HG03103 (cell line): ENCODE results near the gene TCF20.

Experiments
- ATAC-seq: cut with Tn5 transposase; IDR thresholded peaks from one replicate; pipeline ENCODE4 v1.9.1; 2021; ENCODE audit warnings: low read depth; ENCODE audit not compliant: unreplicated experiment

Gene TCF20

DNA sequence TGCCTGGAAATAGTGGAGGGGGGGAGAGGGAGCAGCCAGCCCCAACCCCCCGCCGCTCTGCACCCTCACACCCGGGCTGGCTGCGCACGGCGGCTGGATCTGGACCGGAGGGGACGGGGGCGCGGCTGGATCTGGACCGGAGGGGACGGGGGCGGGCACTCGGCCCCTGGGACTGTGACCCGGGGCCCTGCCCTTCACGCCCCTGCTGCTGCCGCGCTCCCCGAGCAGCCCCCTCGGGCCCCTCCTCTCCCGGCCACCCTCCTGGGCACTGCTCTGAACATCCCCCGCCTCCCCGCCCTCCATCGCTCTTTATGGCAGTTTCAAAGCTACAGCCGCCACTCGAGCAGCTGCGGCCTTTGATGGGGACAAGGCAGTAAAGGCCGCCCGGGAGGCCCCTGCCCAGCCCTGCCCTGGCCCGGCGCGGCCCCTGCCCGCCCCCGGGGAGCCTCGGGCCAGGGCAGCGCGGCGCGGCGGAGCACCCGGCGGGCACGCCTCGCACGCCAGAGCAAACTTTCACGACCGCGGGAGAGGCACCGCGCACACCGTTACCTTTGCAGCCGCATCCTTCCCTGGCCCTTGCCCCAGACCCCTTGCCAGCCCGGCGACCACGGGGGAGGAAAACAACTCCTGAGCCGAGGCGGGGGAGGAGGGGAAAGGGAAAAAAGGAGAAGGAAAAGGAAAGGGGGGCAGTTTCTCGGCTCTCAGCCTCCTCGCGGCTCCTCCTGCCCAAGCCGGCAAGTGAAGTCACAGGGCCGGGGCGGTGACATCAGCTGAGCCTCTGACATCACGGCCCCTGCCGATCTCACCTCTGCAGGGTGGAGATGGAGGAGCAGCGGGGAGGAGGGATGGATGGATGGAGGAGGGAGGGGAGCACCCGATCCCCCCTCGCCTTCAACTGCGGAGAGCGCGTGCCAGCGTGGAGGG lies 13.1 kb upstream of the TCF20 start:
- no peak for ATAC-seq

DNA sequence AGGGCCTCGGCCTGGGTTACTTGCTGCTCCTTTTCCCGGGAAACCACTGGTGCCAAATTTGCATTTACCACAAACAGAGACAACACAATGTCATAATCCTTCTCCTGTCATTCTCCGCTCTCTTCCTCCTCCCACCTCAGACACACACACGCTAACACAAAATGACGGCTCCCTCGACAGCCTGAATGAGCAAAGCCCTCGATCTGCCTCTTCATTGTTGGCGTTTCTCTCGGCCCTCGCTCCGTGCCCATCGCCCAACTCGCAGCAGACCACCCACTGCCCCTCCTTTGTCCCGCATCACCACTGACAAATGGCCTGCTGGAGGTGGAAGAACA lies 12.5 kb upstream of the TCF20 start:
- no peak for ATAC-seq

DNA sequence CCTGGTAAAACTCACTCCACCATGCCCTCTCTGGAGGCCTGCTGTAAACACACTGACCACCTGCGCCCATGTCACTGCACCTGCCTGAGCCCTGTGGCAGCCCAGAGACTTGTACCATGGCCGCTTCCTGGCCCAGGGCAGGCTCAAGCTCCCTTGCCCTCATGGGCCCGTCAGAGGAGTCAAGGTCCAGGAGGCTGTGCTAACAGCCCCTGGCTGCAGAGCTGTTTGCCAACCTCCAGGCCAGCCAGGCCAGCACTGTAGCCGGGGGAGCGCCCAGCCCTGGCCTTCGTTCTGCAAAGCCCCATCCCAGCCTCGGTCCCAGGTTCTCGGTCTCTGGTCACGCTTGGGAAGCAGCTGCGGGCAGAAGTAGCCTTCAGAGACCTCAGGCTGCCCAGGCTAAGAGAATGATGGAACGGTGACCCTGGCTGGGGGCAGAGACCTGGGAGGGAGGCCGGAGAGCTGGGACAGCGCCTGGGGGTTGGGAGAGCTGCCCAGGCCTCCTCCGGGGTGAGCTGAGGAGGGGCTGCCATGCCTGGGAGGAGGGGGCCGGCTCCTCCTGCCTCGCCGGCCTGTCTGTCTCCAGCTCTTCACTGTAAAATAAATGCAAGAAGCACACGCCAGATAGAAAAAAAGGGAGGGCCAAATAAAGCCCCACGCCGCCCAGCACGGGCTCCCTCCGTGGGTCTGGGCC lies 11.9 kb upstream of the TCF20 start:
- ATAC-seq = no peak

DNA sequence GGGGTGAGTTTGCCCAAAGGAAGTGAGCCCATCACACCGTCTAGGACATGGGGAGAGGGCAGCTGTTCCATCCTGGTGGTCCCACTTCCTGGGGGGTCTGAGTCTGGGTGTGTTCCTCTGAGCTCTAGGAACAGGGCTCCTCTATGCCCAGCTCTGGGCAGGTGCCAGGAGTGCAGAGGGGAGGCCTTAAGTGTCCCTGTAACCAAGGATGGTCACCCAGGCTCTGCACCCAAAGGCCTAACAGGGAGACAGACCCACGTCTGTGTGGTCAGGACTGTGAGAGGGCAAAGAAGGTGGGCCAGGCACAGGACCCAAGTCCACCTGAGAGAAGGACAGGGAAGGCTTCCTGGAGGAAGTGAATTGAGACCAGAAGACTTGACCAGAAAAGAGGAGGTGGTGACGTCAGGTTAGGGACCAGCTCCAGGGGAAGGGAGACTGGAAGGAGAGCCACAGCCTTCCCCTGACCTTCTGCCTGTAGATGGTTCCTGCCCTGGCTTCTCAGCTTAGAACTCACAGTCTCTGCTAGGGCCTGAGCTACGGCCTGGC lies 11.3 kb upstream of the TCF20 start:
- ATAC-seq = no peak

DNA sequence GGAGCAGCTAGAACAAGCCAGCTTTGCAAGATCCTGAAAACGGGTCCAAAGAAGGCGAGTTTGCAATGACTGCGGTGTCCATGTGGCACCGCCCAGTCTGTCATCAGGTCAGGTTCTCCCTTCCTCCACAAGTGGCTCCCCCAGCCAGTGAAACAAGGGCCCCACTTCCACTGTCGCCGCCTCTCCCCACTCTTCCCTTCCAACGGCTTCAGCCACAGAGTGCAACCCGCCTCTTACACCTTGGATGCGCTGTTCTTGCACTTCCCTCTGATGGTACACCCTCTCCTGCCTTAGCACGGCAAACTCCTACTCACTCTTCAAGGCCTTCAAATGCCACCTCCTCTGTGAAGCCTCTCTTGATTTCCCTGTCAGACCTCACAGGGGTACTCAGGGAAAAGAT lies 10.8 kb upstream of the TCF20 start:
- ATAC-seq = no peak

DNA sequence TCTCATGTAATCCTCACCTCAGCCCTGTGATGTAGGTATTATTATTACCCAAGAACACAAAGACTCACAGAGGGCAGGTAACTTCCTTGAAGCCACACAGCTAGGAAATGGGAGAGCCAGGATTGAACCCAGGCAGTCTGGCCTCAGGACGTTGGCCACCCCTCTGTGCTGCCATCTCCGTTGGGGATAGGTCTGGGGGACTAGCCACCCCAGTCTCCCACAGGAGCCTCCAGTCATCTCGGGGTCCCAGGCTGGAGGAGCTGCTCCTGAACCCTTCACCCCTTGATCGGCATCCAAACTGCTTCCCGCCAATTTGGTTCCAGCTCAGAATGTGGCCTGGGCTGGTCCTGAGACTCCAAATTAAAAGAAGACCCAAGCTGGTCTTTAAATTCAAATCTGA lies 10.4 kb upstream of the TCF20 start:
- ATAC-seq = no peak

DNA sequence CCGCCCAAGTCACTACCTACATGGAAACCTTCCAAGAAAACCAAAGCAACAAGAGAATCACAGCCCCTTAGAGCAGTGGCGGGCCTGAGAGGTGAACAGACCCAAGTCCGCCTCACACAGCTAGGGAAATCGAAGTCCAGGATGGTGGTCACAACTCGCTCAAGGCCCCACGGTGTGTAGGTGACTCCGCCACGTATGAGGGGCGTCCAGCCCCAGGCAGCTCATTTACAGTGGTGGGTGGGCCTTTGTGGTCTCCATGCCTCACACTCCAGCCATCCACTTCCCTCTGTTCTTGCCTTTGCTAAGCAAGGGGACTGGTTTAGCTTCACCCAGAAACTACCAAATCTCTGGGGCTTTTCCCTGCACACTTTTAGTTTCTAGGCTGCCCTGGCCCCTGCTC lies 9.7 kb upstream of the TCF20 start:
- ATAC-seq = no peak

DNA sequence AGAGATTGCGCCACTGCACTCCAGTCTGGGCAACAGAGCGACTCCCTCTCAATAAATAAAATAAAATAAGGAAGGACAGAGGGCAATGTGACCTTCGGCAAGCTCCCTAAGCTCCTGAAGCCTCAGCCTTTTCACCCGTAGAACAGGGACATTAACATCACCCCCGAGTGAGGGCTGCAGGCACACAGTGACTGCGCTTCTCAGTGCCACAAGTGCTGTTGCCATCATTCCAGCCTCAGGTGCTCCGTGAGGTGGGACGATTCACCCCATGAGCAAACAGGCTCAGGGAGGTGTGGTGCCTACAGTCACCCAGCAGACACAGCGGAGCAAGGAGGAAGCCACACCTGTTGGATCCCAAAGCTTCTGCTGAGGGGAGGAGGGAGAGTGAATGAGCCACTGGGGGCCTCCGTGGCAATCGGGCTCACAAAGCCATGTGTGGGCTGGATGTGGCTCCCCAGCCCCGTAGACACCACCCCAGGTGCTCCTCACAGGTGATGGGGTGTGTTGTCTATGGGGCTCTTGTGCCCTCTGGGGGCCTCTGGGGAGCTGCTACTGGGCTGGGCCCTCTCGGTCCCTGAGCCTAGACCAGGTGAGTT lies 9.1 kb upstream of the TCF20 start:
- no peak for ATAC-seq

DNA sequence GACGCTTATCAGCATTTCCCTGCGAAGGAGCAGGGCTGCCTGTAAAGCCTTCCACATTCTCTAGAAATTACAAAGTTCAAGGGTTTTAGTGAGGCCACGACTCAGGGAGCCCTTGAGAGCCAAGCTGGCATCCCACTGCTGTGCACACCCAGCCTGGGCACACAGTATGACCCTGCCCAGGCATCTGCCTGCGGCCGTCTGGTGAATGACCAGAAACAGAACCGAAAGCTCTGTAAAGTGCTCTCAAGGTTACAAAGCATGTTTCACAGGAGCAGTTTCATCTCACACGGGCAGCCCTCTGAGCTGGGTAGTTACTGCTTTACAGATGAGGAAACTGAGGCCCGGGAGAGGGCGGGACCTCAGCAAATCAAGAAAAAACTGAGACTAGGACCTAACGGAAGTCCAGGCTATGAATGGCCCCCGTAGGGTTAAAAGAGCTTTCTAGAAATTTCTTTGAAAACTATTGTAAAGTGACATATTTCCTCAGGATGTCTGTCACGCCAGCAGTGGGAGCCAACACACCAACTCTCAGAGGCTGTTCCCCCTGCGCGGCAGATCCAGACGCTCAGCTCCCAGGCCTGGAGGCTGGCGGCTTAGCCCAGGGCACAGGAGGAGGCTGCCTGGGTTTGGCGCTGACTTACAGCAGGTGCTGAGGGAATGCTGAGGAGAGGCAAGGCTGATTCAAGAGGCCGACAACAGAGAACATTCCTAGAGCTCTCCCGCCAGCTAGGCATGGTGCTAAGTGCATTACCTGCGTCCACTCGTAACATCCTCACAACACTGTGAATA lies 7.7 kb upstream of the TCF20 start:
- ATAC-seq = no peak

DNA sequence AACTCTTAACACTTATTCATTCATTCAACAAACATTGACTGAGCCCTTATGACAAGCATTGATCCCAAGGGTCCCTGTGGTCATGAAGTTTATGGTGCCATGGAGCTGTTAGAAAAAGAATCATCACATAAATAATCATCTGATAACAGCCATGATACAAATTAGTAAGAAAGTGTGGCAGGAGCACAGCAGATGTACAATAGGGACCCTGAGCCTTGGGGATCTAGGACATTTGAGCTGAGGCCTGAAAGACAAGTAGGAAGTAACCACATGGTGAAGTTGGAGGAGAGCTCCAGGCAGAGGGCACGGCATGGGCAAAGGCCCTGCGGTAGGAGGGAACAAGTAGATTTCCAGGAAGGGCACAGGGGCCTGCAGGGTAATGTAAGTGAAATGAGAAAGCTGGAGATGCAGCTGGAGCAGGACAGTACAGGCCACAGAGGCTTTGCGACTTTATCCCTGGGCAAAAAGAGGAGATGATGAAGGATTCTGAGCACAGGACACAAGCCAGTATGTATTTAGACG lies 6.8 kb upstream of the TCF20 start:
- no peak for ATAC-seq

DNA sequence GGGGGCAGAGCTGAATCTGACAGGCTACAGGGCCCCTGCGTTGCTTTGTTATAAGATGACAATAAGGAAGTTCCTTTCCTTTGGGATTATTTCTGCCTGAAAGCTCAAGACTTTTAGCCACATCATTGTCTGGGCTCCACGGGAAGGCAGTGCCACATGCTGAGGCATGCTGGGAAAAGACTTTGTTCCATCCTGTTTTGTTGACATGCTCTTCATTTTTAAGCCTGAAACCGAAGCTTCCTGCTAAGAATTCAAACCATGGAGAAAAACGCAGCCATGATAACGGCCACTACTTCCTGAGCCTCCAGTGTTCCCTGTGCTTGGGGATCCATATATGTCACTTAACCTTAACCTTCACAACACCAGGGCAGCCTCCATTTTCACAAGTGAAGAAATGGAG lies 5.5 kb upstream of the TCF20 start:
- no peak for ATAC-seq

DNA sequence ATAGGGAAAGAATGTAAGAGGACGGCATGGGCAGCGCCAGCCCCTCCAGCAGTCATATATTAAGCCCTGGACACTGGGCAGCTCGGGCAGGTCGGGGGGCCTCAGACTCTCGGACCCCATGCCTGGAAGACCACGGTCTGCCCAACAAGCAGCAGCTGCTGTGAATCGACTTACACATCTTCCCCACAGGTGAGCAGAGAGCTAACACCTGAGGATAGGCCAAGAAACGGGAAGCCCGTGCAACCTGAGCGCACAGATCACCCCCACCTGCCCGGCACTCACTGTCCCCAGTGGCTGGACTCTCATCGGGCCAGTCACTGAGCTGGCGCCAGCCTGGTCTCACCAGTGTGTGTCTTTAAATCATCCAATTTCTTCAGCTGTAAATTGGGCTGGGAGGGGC lies 4.7 kb upstream of the TCF20 start:
- ATAC-seq = no peak

DNA sequence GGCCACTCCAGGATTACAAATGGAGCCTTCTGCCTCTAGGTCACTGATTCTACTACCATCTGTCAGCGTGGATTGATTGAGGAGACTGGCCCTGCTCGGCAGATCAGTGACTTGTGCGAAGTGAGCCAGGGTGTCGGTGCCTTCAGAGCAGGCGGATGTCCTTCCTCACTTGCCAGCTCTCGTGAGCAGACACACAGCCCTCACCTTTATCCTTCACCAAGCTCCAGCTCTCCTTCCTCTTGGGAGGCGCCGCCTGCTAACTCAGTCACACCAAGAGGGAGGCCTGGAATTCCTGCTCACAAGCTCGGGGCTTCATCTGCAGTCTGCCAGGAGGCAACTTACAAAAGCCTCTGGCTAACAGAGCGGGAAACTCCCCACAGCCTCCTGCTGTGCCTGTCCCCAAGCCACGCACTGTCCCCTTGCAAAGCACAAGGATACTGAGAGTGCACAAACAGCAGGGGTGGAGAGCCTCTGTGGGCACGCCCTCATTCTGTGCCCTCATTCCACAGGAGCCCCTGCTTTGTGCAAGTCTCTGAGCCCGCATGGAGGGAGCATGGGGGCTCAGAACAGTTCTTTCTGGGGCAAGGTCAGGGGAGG lies 3.5 kb upstream of the TCF20 start:
- no peak for ATAC-seq

DNA sequence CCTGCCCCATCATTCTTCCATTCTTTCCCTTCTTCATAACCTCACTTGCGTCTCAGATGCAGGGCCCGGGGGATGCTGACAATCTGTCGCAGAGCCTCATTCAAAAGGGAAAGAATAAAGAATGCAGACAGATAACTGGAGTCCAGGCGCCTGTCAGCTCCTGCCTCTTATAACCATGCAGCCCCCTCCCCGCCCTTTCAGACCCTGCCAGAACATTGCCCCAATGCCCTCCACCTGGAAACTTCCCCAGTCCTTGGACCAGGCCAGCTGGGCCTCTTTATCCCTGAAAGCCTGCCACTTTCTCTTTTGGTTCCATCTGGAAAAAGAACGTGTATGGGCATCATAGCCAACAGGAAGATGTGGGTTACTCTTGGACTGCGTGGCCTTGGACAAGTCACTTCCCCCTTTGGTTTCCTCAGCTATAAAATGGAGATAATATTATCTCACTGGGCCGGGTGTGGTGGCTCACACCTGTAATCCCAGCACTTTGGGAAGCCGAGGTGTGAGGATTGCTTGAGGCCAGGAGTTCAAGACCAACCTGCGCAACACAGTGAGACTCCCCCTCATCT lies 2.1 kb upstream of the TCF20 start:
- ATAC-seq = no peak

DNA sequence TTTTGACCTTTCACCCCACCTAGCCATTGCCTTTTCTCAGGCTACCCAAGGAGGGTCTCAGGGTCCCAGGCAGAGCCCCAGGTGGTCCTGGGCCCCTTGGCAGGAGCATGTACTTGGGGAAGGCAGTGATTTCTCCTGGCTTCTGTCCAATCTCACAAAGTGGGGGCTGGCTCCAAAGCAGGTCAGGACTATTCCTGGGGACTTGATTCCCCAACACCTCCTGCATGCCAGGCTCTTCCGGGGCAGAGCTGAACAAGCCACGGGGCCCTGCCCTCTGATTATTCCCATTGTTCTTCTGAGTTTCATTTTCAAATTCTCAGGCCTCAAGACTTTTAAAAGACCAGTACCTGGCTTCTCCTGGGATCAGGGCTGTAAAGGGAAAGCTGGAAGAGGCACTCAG lies 1.5 kb upstream of the TCF20 start:
- no peak for ATAC-seq

DNA sequence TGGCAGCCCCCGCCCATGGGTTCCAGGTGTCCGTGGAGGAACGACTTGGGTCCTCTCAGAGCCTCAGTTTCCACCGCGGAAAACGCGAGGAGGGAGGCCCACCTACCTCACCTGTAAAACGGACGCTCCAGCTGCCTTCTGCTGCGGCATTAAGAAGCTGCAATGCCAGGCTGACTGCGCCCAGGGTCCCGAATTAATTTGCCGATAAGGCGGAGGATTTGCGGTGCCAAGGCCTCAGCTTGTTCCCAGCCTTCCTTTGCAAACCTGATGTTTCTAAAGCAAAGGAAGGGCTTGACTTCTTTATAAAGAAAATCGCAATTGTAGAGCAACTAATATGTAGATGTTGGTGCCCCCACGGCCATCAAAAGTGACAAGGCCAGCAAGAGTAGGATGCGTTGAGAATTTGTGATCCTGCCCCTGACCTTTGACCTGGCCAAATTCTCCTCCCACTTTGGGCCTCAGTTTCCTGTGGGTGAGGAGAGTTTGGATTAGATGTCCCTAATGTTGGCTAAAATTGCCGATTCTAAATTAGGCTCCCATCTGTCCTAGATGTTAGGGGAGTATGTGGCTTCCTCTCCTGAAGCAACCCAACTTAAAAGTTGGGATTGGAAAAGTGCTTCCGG lies 849 bp upstream of the TCF20 start:
- no peak for ATAC-seq

DNA sequence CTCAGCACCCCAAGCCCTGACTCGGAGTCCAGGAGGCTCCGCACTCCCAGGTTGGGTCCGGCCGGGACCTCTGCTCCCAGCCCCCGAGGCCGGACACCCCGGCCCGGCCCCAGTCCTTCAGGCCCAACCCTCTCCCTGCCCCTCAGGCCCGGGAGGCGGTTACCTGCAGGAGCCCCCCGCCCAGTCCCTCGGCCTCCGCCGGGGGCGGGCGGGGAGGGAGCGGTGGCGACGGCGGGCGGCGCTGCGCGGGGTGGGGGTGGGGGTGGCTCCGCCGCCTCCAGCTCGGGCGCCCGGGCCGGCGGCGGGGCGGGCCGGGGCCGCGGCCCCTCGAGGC lies 310 bp downstream of the TCF20 start:
- ATAC-seq = peak; percentile 39

DNA sequence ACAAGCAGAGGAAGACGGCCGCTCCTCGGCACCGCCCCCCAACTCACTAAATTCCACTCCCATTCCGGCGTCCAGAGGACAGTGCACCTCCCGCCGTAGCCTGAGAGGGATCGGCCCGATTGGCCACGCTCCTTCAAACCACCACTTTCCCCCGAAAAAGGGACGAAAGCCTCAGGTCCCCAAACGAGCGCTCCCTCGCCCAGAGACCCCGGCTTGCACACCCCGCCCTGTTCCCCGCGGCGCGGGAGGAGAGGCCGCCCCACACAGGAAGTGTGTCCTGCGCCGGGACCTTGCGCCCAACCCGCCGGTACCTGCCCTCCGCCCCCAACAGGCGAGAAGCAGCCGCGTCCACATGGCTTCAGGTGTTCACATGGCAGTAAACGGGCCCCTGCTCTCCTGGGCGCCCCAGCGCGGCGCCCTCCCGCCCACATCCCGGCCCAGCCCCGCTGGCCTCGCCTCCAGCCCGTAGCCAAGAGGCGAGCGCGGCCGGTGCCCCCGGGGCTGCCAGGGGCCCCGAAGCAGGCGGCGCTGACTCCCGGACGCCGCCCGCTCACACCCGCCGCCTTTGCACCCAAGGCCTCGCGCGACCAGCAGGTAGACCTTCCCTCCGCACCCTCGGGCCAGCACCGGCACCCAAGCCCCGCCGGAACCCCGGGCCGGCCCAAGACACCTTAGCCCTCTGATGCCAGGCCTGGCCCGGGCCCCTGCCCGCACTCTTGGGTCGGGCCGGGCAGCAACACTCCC lies 849 bp downstream of the TCF20 start:
- ATAC-seq = peak; percentile 53
